ENCODE results near the gene SMYD5.

SMYD5 gene

GRCh38 chr2:73259276-73259675 is 45.2 kb downstream of the SMYD5 start:
- H3K27ac ChIP-seq (ENCODE audit: low read depth, low read length) = no peak overlapping the region
- H2AFZ ChIP-seq (ENCODE audit: low read depth, low read length, severe bottlenecking) = no peak overlapping the region
- TF ChIP-seq CTCF (IDR thresholded peaks at IDR 0.05; ENCODE audit: insufficient read depth, low read length, poor library complexity, severe bottlenecking) (no peak), EZH2phosphoT487 (conservative IDR thresholded peaks at IDR 0.05; ENCODE audit: low read length) (no peak)
- no peak overlapping the region for H3K9ac ChIP-seq (ENCODE audit: low read length)
- H3K4me3 ChIP-seq (ENCODE audit: insufficient read depth, low read length, poor library complexity, severe bottlenecking) = no peak overlapping the region
- peaks cover 4% of the 10 kb centered on the region; the same call in 1 of the 2 replicates for H3F3A ChIP-seq (ENCODE audit: insufficient read depth)
- H3K9me3 ChIP-seq (ENCODE audit: insufficient read depth, low read length) = no peaks in the 10 kb centered on the region
- no peaks in the 10 kb centered on the region for H3K79me2 ChIP-seq (ENCODE audit: insufficient read depth, low read length)
- H3K27me3 ChIP-seq (ENCODE audit: low read length) = no peaks in the 10 kb centered on the region
- H4K20me1 ChIP-seq (ENCODE audit: low read depth, low read length) = no peaks in the 10 kb centered on the region
- no peak overlapping the region for H3K4me2 ChIP-seq (ENCODE audit: low read depth, low read length, poor library complexity, severe bottlenecking)
- no peaks in the 10 kb centered on the region for H3K9me2 ChIP-seq (replicated peaks; ENCODE audit: insufficient read depth, low read length)
- H3K36me3 ChIP-seq (ENCODE audit: low read length) = no peaks in the 10 kb centered on the region

GRCh38 chr2:73259704-73260337 is 45.8 kb downstream of the SMYD5 start:
- Histone ChIP-seq H3K9me3 (ENCODE audit: insufficient read depth, low read length) (no peaks in the 10 kb centered on the region), H3K27ac (ENCODE audit: low read depth, low read length) (no peak overlapping the region), H4K20me1 (ENCODE audit: low read depth, low read length) (no peaks in the 10 kb centered on the region), H3F3A (ENCODE audit: insufficient read depth) (no peaks in the 10 kb centered on the region; the same call in 1 of the 2 replicates), H3K9ac (ENCODE audit: low read length) (no peak overlapping the region), H2AFZ (ENCODE audit: low read depth, low read length, severe bottlenecking) (no peak overlapping the region), H3K36me3 (ENCODE audit: low read length) (no peaks in the 10 kb centered on the region), H3K4me3 (ENCODE audit: insufficient read depth, low read length, poor library complexity, severe bottlenecking) (no peak overlapping the region), H3K4me2 (ENCODE audit: low read depth, low read length, poor library complexity, severe bottlenecking) (no peak overlapping the region), H3K27me3 (ENCODE audit: low read length) (no peaks in the 10 kb centered on the region), H3K9me2 (replicated peaks; ENCODE audit: insufficient read depth, low read length) (no peaks in the 10 kb centered on the region), H3K79me2 (ENCODE audit: insufficient read depth, low read length) (no peaks in the 10 kb centered on the region)
- TF ChIP-seq CTCF (IDR thresholded peaks at IDR 0.05; ENCODE audit: insufficient read depth, low read length, poor library complexity, severe bottlenecking) (no peak), EZH2phosphoT487 (conservative IDR thresholded peaks at IDR 0.05; ENCODE audit: low read length) (no peak)

GRCh38 chr2:73260338-73260984 is 46.4 kb downstream of the SMYD5 start:
- Histone ChIP-seq H3K9ac (ENCODE audit: low read length) (no peak overlapping the region), H3K36me3 (ENCODE audit: low read length) (no peaks in the 10 kb centered on the region), H3K9me3 (ENCODE audit: insufficient read depth, low read length) (no peaks in the 10 kb centered on the region), H3K27ac (ENCODE audit: low read depth, low read length) (no peak overlapping the region), H3F3A (ENCODE audit: insufficient read depth) (no peaks in the 10 kb centered on the region; the same call in 1 of the 2 replicates), H3K4me2 (ENCODE audit: low read depth, low read length, poor library complexity, severe bottlenecking) (no peak overlapping the region), H3K27me3 (ENCODE audit: low read length) (no peaks in the 10 kb centered on the region), H3K4me3 (ENCODE audit: insufficient read depth, low read length, poor library complexity, severe bottlenecking) (no peak overlapping the region), H3K79me2 (ENCODE audit: insufficient read depth, low read length) (no peaks in the 10 kb centered on the region), H3K9me2 (replicated peaks; ENCODE audit: insufficient read depth, low read length) (no peaks in the 10 kb centered on the region), H2AFZ (ENCODE audit: low read depth, low read length, severe bottlenecking) (no peak overlapping the region), H4K20me1 (ENCODE audit: low read depth, low read length) (no peaks in the 10 kb centered on the region)
- TF ChIP-seq EZH2phosphoT487 (conservative IDR thresholded peaks at IDR 0.05; ENCODE audit: low read length) = no peak
- no peak for TF ChIP-seq CTCF (IDR thresholded peaks at IDR 0.05; ENCODE audit: insufficient read depth, low read length, poor library complexity, severe bottlenecking)
